ENCODE results near the gene SMURF2.

Gene SMURF2

DNA sequence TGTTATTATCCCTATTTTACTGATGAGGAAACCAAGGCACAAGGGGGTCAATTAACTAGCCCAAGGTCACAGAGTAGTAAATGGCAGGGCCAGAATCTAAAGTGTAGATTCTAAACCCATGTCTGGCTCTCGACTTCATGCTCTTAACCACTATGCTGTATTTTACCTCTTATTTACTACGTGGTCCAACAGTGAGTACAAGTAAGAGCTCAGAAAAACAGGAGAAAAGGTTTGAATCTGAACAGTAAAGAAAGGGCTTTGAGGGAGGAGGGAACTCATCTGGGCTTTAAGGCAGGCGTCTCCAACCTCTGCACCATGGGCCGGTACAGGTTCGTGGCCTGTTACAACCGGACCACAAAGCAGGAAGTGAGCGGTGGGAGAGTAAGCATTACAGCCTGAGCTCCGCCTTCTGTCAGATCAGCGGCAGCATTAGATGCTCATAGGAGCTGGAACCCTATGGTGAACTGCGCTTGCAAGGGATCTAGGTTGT, 62.9 kb downstream of the SMURF2 start:
- no peak for DNase-seq (ENCODE audit: low read depth, low spot score)
- peaks cover 12% of the 10 kb centered on the region for H3K36me3 ChIP-seq (ENCODE audit: insufficient read depth, insufficient read length, low read length)
- TF ChIP-seq ZNF274 (IDR thresholded peaks at IDR 0.05; ENCODE audit: low read depth, low read length): no peak
- TF ChIP-seq SUZ12 (IDR thresholded peaks at IDR 0.05; ENCODE audit: extremely low read depth, insufficient read depth, insufficient read length): no peak
- no peak for TF ChIP-seq YY1 (IDR thresholded peaks at IDR 0.05; ENCODE audit: insufficient read depth, insufficient read length)
- H3K9me3 ChIP-seq (ENCODE audit: insufficient read depth, low read length): no peaks in the 10 kb centered on the region
- no peaks in the 10 kb centered on the region for H3K27me3 ChIP-seq (ENCODE audit: insufficient read depth, insufficient read length)
- H3K4me3 ChIP-seq (ENCODE audit: insufficient read length, low read depth): no peak overlapping the region
- no peaks in the 10 kb centered on the region for H3K4me1 ChIP-seq (ENCODE audit: insufficient read depth, insufficient read length)
- no peak overlapping the region for H3K9ac ChIP-seq (ENCODE audit: insufficient read length, low read depth)

DNA sequence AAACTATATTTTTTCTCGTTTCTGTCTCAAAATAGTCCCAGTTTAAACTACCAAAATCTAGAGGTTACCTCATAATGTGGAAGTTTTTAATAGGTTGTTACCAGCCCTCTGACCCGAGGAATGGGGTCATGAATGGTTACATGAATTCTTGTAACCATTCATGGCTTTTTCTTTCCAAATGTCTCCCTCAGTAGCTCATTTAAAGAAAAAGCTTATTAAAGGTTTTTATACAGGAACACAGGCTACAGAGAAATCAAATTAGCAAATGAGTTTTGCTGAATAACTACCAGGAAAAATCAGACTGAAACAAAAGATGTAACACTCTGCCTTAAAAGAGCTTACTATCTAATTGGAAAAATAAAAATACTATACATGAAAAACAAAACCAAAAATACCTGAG, 63.4 kb downstream of the SMURF2 start:
- Histone ChIP-seq H3K9me3 (ENCODE audit: insufficient read depth, low read length) (no peaks in the 10 kb centered on the region), H3K4me3 (ENCODE audit: insufficient read length, low read depth) (no peak overlapping the region), H3K27me3 (ENCODE audit: insufficient read depth, insufficient read length) (no peaks in the 10 kb centered on the region), H3K9ac (ENCODE audit: insufficient read length, low read depth) (no peak overlapping the region), H3K4me1 (ENCODE audit: insufficient read depth, insufficient read length) (no peaks in the 10 kb centered on the region), H3K36me3 (ENCODE audit: insufficient read depth, insufficient read length, low read length) (peaks cover 18% of the 10 kb centered on the region)
- TF ChIP-seq YY1 (IDR thresholded peaks at IDR 0.05; ENCODE audit: insufficient read depth, insufficient read length) (no peak), SUZ12 (IDR thresholded peaks at IDR 0.05; ENCODE audit: extremely low read depth, insufficient read depth, insufficient read length) (no peak), ZNF274 (IDR thresholded peaks at IDR 0.05; ENCODE audit: low read depth, low read length) (no peak)
- no peak for DNase-seq (ENCODE audit: low read depth, low spot score)

DNA sequence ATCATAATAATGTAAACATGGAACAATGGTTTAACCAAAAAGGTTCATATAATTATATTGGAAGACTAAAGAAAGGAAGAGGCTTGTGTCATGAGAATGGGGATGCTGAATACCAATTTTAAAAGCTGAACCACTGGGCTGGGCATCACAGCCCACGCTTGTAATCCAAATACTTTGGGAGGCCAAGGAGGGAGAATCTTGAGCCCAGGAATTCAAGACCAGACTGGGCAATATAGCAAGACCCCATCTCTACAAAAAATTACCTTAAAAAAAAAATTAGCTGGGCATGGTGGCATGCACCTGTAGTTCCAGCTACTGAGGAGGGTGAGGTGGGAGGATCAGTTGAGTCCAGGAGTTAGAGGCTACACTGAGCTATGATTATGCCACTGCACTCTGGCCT, 65.1 kb downstream of the SMURF2 start:
- no peak for DNase-seq (ENCODE audit: low read depth, low spot score)
- Histone ChIP-seq H3K9ac (ENCODE audit: insufficient read length, low read depth) (no peak overlapping the region), H3K9me3 (ENCODE audit: insufficient read depth, low read length) (no peaks in the 10 kb centered on the region), H3K27me3 (ENCODE audit: insufficient read depth, insufficient read length) (no peaks in the 10 kb centered on the region), H3K4me3 (ENCODE audit: insufficient read length, low read depth) (no peak overlapping the region), H3K4me1 (ENCODE audit: insufficient read depth, insufficient read length) (no peaks in the 10 kb centered on the region), H3K36me3 (ENCODE audit: insufficient read depth, insufficient read length, low read length) (peaks cover 34% of the 10 kb centered on the region)
- no peak for TF ChIP-seq YY1 (IDR thresholded peaks at IDR 0.05; ENCODE audit: insufficient read depth, insufficient read length)
- TF ChIP-seq SUZ12 (IDR thresholded peaks at IDR 0.05; ENCODE audit: extremely low read depth, insufficient read depth, insufficient read length): no peak
- no peak for TF ChIP-seq ZNF274 (IDR thresholded peaks at IDR 0.05; ENCODE audit: low read depth, low read length)

DNA sequence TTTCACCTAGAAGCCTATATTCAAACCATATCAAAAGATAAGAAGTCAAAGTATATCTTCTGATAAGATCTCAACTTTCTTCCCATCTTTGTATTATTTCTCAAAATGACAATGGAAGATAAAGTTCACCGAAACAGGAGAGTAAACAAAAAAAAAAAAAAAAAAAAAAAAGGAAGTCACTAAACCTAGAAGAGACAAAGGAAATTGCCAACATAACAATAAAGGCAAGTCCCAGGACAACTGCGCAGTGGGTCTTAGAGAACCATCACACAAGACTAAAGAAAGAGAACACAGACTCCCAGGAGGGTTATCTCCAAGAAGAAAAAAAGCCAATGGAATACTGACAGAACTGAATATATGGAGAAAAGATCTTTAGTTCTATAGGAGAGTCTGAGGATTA, 65.7 kb downstream of the SMURF2 start:
- H3K27me3 ChIP-seq (ENCODE audit: insufficient read depth, insufficient read length): no peaks in the 10 kb centered on the region
- no peaks in the 10 kb centered on the region for H3K4me1 ChIP-seq (ENCODE audit: insufficient read depth, insufficient read length)
- peaks cover 37% of the 10 kb centered on the region for H3K36me3 ChIP-seq (ENCODE audit: insufficient read depth, insufficient read length, low read length)
- no peak for DNase-seq (ENCODE audit: low read depth, low spot score)
- no peaks in the 10 kb centered on the region for H3K9me3 ChIP-seq (ENCODE audit: insufficient read depth, low read length)
- TF ChIP-seq ZNF274 (IDR thresholded peaks at IDR 0.05; ENCODE audit: low read depth, low read length) (no peak), YY1 (IDR thresholded peaks at IDR 0.05; ENCODE audit: insufficient read depth, insufficient read length) (no peak), SUZ12 (IDR thresholded peaks at IDR 0.05; ENCODE audit: extremely low read depth, insufficient read depth, insufficient read length) (no peak)
- no peak overlapping the region for H3K9ac ChIP-seq (ENCODE audit: insufficient read length, low read depth)
- no peak overlapping the region for H3K4me3 ChIP-seq (ENCODE audit: insufficient read length, low read depth)

DNA sequence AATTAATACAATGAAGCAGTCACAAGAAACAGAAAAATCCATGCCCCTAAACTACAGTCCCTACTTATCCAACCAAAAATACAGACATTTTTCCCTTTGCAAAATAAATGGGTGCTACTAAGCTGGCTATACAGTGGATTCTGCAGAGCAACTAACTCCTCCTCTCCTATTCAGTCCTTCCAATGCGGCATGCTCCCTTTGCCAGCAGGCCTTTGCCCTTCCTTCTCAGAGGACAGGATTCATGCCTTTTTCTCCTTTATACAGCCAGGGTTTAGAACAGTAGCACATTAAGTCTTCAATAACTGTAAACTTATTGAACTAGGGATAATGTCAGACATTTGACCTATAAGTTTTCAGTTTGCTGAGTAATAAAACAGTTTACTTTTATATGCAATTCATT, 70.2 kb downstream of the SMURF2 start:
- DNase-seq (ENCODE audit: low read depth, low spot score): no peak
- H3K27me3 ChIP-seq (ENCODE audit: insufficient read depth, insufficient read length): no peaks in the 10 kb centered on the region
- no peaks in the 10 kb centered on the region for H3K4me1 ChIP-seq (ENCODE audit: insufficient read depth, insufficient read length)
- peaks cover 41% of the 10 kb centered on the region for H3K36me3 ChIP-seq (ENCODE audit: insufficient read depth, insufficient read length, low read length)
- no peaks in the 10 kb centered on the region for H3K9me3 ChIP-seq (ENCODE audit: insufficient read depth, low read length)
- TF ChIP-seq YY1 (IDR thresholded peaks at IDR 0.05; ENCODE audit: insufficient read depth, insufficient read length): no peak
- no peak for TF ChIP-seq SUZ12 (IDR thresholded peaks at IDR 0.05; ENCODE audit: extremely low read depth, insufficient read depth, insufficient read length)
- TF ChIP-seq ZNF274 (IDR thresholded peaks at IDR 0.05; ENCODE audit: low read depth, low read length): no peak
- H3K9ac ChIP-seq (ENCODE audit: insufficient read length, low read depth): no peak overlapping the region
- no peak overlapping the region for H3K4me3 ChIP-seq (ENCODE audit: insufficient read length, low read depth)

DNA sequence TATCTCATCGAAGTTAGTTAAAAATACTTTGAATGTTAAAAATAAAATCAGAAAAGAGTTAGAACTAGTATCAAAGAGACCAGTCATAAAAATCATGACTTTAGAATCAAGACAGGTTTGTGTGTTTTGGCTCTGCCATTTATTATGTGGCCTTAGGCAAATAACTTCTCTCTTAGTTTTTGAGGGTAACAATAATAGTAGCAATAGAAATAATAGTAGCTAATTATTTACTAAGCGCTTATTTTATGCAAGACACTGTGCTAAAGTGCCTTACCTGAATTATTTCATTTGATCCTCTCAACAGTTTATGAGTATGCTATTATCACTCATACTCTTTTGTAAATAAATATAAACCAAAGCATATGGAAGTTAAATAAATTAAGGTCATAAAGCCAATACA, 77.0 kb downstream of the SMURF2 start:
- no peak for TF ChIP-seq SUZ12 (IDR thresholded peaks at IDR 0.05; ENCODE audit: extremely low read depth, insufficient read depth, insufficient read length)
- no peak for TF ChIP-seq YY1 (IDR thresholded peaks at IDR 0.05; ENCODE audit: insufficient read depth, insufficient read length)
- TF ChIP-seq ZNF274 (IDR thresholded peaks at IDR 0.05; ENCODE audit: low read depth, low read length): no peak
- DNase-seq (ENCODE audit: low read depth, low spot score): no peak
- no peaks in the 10 kb centered on the region for H3K27me3 ChIP-seq (ENCODE audit: insufficient read depth, insufficient read length)
- H3K9me3 ChIP-seq (ENCODE audit: insufficient read depth, low read length): no peaks in the 10 kb centered on the region
- H3K36me3 ChIP-seq (ENCODE audit: insufficient read depth, insufficient read length, low read length): peaks cover 48% of the 10 kb centered on the region
- H3K4me1 ChIP-seq (ENCODE audit: insufficient read depth, insufficient read length): no peaks in the 10 kb centered on the region
- H3K4me3 ChIP-seq (ENCODE audit: insufficient read length, low read depth): no peak overlapping the region
- H3K9ac ChIP-seq (ENCODE audit: insufficient read length, low read depth): no peak overlapping the region

DNA sequence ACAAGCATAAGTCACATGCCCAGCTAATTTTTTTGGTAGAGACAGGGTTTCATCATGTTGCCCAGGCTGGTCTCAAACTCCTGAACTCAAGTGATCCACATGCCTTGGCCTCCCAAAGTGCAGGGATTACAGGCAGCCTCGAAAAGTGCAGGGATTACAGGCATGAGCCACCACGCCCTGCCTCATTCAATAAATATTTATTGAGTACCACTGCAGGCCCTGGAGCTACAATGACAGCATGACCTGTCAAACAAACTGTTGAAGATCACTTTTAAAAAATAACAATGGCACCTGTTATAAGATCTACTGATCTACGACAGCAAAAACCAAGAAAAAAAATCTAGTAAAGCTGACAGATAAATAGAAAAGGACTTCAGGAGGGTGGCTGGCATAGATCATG, 79.1 kb downstream of the SMURF2 start:
- Histone ChIP-seq H3K4me1 (ENCODE audit: insufficient read depth, insufficient read length) (no peaks in the 10 kb centered on the region), H3K9me3 (ENCODE audit: insufficient read depth, low read length) (no peaks in the 10 kb centered on the region), H3K27me3 (ENCODE audit: insufficient read depth, insufficient read length) (no peaks in the 10 kb centered on the region), H3K9ac (ENCODE audit: insufficient read length, low read depth) (no peak overlapping the region), H3K36me3 (ENCODE audit: insufficient read depth, insufficient read length, low read length) (peaks cover 52% of the 10 kb centered on the region), H3K4me3 (ENCODE audit: insufficient read length, low read depth) (no peak overlapping the region)
- TF ChIP-seq YY1 (IDR thresholded peaks at IDR 0.05; ENCODE audit: insufficient read depth, insufficient read length) (no peak), SUZ12 (IDR thresholded peaks at IDR 0.05; ENCODE audit: extremely low read depth, insufficient read depth, insufficient read length) (no peak), ZNF274 (IDR thresholded peaks at IDR 0.05; ENCODE audit: low read depth, low read length) (no peak)
- no peak for DNase-seq (ENCODE audit: low read depth, low spot score)

All from NT2/D1 (cell line).